CD14-positive monocyte (primary cell): ENCODE data around the gene ETS1. TPM values are rescaled to one million over a fixed set of nuclear protein-coding genes. Genes with fewer than 3 reads are reported as not detected.

ENCODE experiments used
- DNase-seq, 3 donors: peaks; one replicate each; pipeline ENCODE4 v3.0.0-alpha.2; 2011 to 2022
- H2AFZ ChIP-seq: 2 replicates; pipeline ENCODE4 v1.6.0; 2012; ENCODE audit warnings: mild to moderate bottlenecking, low read depth, low read length, inconsistent platforms; ENCODE audit not compliant: insufficient read depth, poor library complexity, severe bottlenecking
- H3K27ac ChIP-seq, 2 donors: 1 replicate in 1 of 2; 2 replicates in 1 of 2; pipeline ENCODE4 v1.5.1; 2012 to 2013; ENCODE audit warnings: low read length in 2 of 2, control low read depth in 1 of 2, inconsistent platforms in 1 of 2, low read depth in 1 of 2, mild to moderate bottlenecking in 1 of 2
- H3K27me3 ChIP-seq, 2 donors: one replicate each; pipeline versions ENCODE4 v1.6.0 to v1.6.1; 2011 to 2013; ENCODE audit warnings: low read length in 2 of 2; ENCODE audit not compliant: control insufficient read depth in 2 of 2, insufficient read depth in 2 of 2
- H3K36me3 ChIP-seq, 2 donors: replicated peaks in 1 of 2; 1 replicate in 1 of 2; 2 replicates in 1 of 2; pipeline versions ENCODE4 v1.5.1 to v1.6.1; 2012 to 2013; ENCODE audit warnings: low read length in 2 of 2, control low read depth in 1 of 2, inconsistent platforms in 1 of 2, mild to moderate bottlenecking in 1 of 2; ENCODE audit not compliant: insufficient read depth in 2 of 2, control insufficient read depth in 1 of 2
- H3K4me1 ChIP-seq, 2 donors: 1 replicate in 1 of 2; 2 replicates in 1 of 2; pipeline versions ENCODE4 v1.5.1 to v1.6.1; 2012 to 2013; ENCODE audit warnings: low read length in 2 of 2, control low read depth in 1 of 2, inconsistent platforms in 1 of 2, mild to moderate bottlenecking in 1 of 2, moderate library complexity in 1 of 2; ENCODE audit not compliant: insufficient read depth in 2 of 2, control insufficient read depth in 1 of 2
- H3K4me2 ChIP-seq: replicated peaks from 2 replicates; pipeline ENCODE3; 2012; ENCODE audit warnings: low read length, moderate library complexity, mild to moderate bottlenecking; ENCODE audit not compliant: poor library complexity, severe bottlenecking; ENCODE audit errors: extremely low read depth
- H3K4me3 ChIP-seq, 3 experiments: fragments of 200-600 bp in 1 of 3; sonication (generic) in 1 of 3; replicated peaks in 1 of 3; 1 replicate in 2 of 3; 2 replicates in 1 of 3; pipeline ENCODE4 v1.5.1; 2011 to 2013; ENCODE audit warnings: low read length in 3 of 3, mild to moderate bottlenecking in 3 of 3, control low read depth in 2 of 3, low read depth in 2 of 3, inconsistent platforms in 1 of 3, moderate library complexity in 1 of 3
- H3K79me2 ChIP-seq: 2 replicates; pipeline ENCODE4 v1.6.0; 2012; ENCODE audit warnings: mild to moderate bottlenecking, control low read depth, inconsistent platforms, low read length, moderate library complexity; ENCODE audit not compliant: insufficient read depth
- H3K9ac ChIP-seq: 2 replicates; pipeline ENCODE4 v1.6.0; 2017; ENCODE audit warnings: low read length, mild to moderate bottlenecking; ENCODE audit not compliant: insufficient read depth, poor library complexity, severe bottlenecking
- H3K9me3 ChIP-seq, 2 donors: replicated peaks in 1 of 2; 1 replicate in 1 of 2; 2 replicates in 1 of 2; pipeline versions ENCODE4 v1.5.1 to v1.6.1; 2012 to 2013; ENCODE audit warnings: low read length in 2 of 2, control low read depth in 1 of 2; ENCODE audit not compliant: control insufficient read depth in 1 of 2, insufficient read depth in 1 of 2
- H4K20me1 ChIP-seq: 2 replicates; pipeline ENCODE4 v1.6.0; 2012; ENCODE audit warnings: mild to moderate bottlenecking, low read length, control low read depth, moderate library complexity; ENCODE audit not compliant: insufficient read depth
- H3K27ac Mint-ChIP-seq, 7 donors: one replicate each; pipeline ENCODE4 v1.8.0; 2020; ENCODE audit warnings: mild to moderate bottlenecking in 7 of 7, mixed read lengths in 7 of 7, moderate library complexity in 6 of 7, inconsistent platforms in 2 of 7
- H3K27me3 Mint-ChIP-seq, 3 donors: one replicate each; pipeline ENCODE4 v1.8.0; 2021 to 2022; ENCODE audit warnings: low read depth in 3 of 3, mild to moderate bottlenecking in 3 of 3, mixed read lengths in 3 of 3, moderate library complexity in 3 of 3, inconsistent platforms in 1 of 3
- H3K36me3 Mint-ChIP-seq, 2 donors: one replicate each; pipeline ENCODE4 v1.8.0; 2020; ENCODE audit warnings: mixed read lengths in 2 of 2, inconsistent platforms in 1 of 2, mild to moderate bottlenecking in 1 of 2
- H3K4me1 Mint-ChIP-seq: one replicate; pipeline ENCODE4 v1.8.0; 2020; ENCODE audit warnings: mild to moderate bottlenecking, mixed read lengths
- H3K4me3 Mint-ChIP-seq, 2 donors: one replicate each; pipeline ENCODE4 v1.8.0; 2020; ENCODE audit warnings: mild to moderate bottlenecking in 2 of 2, mixed read lengths in 2 of 2, moderate library complexity in 1 of 2
- H3K9me3 Mint-ChIP-seq, 7 donors: one replicate each; pipeline ENCODE4 v1.8.0; 2020 to 2022; ENCODE audit warnings: mixed read lengths in 7 of 7, mild to moderate bottlenecking in 6 of 7, moderate library complexity in 6 of 7, inconsistent platforms in 2 of 7
- CTCF ChIP-seq: fragments of 200-600 bp; IDR thresholded peaks from one replicate; pipeline ENCODE4 v1.8.0; 2022; ENCODE audit warnings: antibody characterized with exemption, mild to moderate bottlenecking
- WGBS: methylation state at CpG from one replicate; pipeline ENCODE4 v1.1.5; 2013; ENCODE audit warnings: missing lambda C conversion rate; ENCODE audit not compliant: insufficient coverage; 5-methylcytosine and 5-hydroxymethylcytosine counted together
- intact Hi-C, 2 donors: fragments of 100-400 bp; cut with micrococcal nuclease; formaldehyde crosslinking; loops; one replicate each; pipeline versions ENCODE4 v1.15.0 to v1.15.1; 2023
- polyA plus RNA-seq, 3 donors: library from polyadenylated mRNA; depleted of rRNA in 1 of 3; unstranded in 2 of 3; stranded (reverse) in 1 of 3; fragments of 300-500 nt in 2 of 3; fragments of >200 nt in 1 of 3; fragmentation: Illumina TruSeq in 2 of 3; gene quantifications; 1 replicate in 2 of 3; 2 replicates in 1 of 3; pipeline ENCODE4 v1.2.3, GENCODE V29; 2012 to 2021

Gene ETS1
- polyA plus RNA-seq, 3 donors = 0.67 to 1.6 (median 1.6) TPM

- Mint-ChIP-seq H3K4me3 (no peak overlapping the region), H3K27me3 (peaks cover 0 to 10% (median 9%) of the 10 kb centered on the region in 3 donors), H3K36me3 (no peaks in the 10 kb centered on the region), H3K27ac (peak overlapping the region in 1 of 7 donors; percentile 45), H3K4me1 (peaks cover 63% of the 10 kb centered on the region), H3K9me3 (no peaks in the 10 kb centered on the region)
- H3K27me3 ChIP-seq = no peaks in the 10 kb centered on the region
- H2AFZ ChIP-seq = no peak overlapping the region
- H3K4me2 ChIP-seq = no peak overlapping the region
- H3K36me3 ChIP-seq = no peaks in the 10 kb centered on the region
- no peak for DNase-seq
- H3K4me1 ChIP-seq = peaks cover 51 to 62% of the 10 kb centered on the region in 2 donors
- WGBS = 94% methylated on average over 5 of the region's 5 CpGs
- TF ChIP-seq CTCF = no peak
- H3K4me3 ChIP-seq = no peak overlapping the region
- H3K9me3 ChIP-seq = no peaks in the 10 kb centered on the region
- no peaks in the 10 kb centered on the region for H3K79me2 ChIP-seq
- H3K27ac ChIP-seq = no peak overlapping the region
- no peaks in the 10 kb centered on the region for H4K20me1 ChIP-seq
- intact Hi-C loops = no loop called here
- no peak overlapping the region for H3K9ac ChIP-seq
Measured at GRCh38 chr11:128563308-128563707, 24.1 kb downstream of the ETS1 start.

- Histone ChIP-seq H3K27me3 (no peaks in the 10 kb centered on the region), H3K9me3 (no peaks in the 10 kb centered on the region), H3K4me2 (no peak overlapping the region), H3K4me3 (no peak overlapping the region), H2AFZ (no peak overlapping the region), H3K36me3 (no peaks in the 10 kb centered on the region), H3K4me1 (peaks cover 18 to 25% of the 10 kb centered on the region in 2 donors), H4K20me1 (no peaks in the 10 kb centered on the region), H3K79me2 (no peaks in the 10 kb centered on the region), H3K27ac (no peak overlapping the region), H3K9ac (no peak overlapping the region)
- DNase-seq = no peak
- 100% methylated on average over 1 of the region's 3 CpGs for WGBS
- intact Hi-C loops = no loop called here
- H3K27me3 Mint-ChIP-seq = peaks cover 0 to 9% (median 8%) of the 10 kb centered on the region in 3 donors
- peaks cover 0 to 3% (median 0%) of the 10 kb centered on the region in 7 donors for H3K9me3 Mint-ChIP-seq
- no peak overlapping the region for H3K4me3 Mint-ChIP-seq
- H3K36me3 Mint-ChIP-seq = no peaks in the 10 kb centered on the region
- TF ChIP-seq CTCF = no peak
- peaks cover 30% of the 10 kb centered on the region for H3K4me1 Mint-ChIP-seq
- no peak overlapping the region for H3K27ac Mint-ChIP-seq
Measured at GRCh38 chr11:128559496-128560103, 27.8 kb downstream of the ETS1 start.
